ENCODE results near the gene HSPA1A. TPM values are rescaled to one million over a fixed set of nuclear protein-coding genes. Genes with fewer than 3 reads are reported as not detected.
A peak's percentile ranks its signal among the peaks of the same experiment; 100 is the strongest.

The HSPA1A gene
- total RNA-seq (100 to 1,000 TPM; 221 to 541 TPM), polyA plus RNA-seq (ENCODE audit: insufficient read length in 2 of 2) (100 to 1,000 TPM; 117 to 175 TPM)
- long read RNA-seq, donor 1, transcript HSPA1A-201 (1 exons, 2,483 nt), result major isoform, 78 of 78 reads
- long read RNA-seq, donor 1, partial matches to known transcripts, result 0 of 78 reads
- long read RNA-seq, donor 1, other reads (novel, unspliced or antisense), result 0 of 78 reads
- long read RNA-seq, donor 2, transcript HSPA1A-201 (1 exons, 2,483 nt), result major isoform, 28 of 28 reads
- long read RNA-seq, donor 2, partial matches to known transcripts, result 0 of 28 reads
- long read RNA-seq, donor 2, other reads (novel, unspliced or antisense), result 0 of 28 reads
- long read RNA-seq, donor 3, transcript HSPA1A-201 (1 exons, 2,483 nt), result major isoform, 27 of 27 reads
- long read RNA-seq, donor 3, partial matches to known transcripts, result 0 of 27 reads
- long read RNA-seq, donor 3, other reads (novel, unspliced or antisense), result 0 of 27 reads
- long read RNA-seq, donor 4, transcript HSPA1A-201 (1 exons, 2,483 nt), result major isoform, 37 of 47 reads
- long read RNA-seq, donor 4, partial matches to known transcripts, result 10 of 47 reads
- long read RNA-seq, donor 4, other reads (novel, unspliced or antisense), result 0 of 47 reads

GRCh38 chr6:31815025-31815838 is at the start of gene HSPA1A, which contains the start of gene HSPA1L:
TSS of gene HSPA1A (plus strand) at chr6:31815543. CDS start at chr6:31815757, 214 bp downstream.
TSS of gene HSPA1L (minus strand) at chr6:31815283. CDS start at chr6:31811972, 3,311 bp downstream.
- WGBS (ENCODE audit: insufficient coverage), result 0% methylated on average over 45 of the region's 56 CpGs
- H3K4me1 ChIP-seq (ENCODE audit: control insufficient read depth, insufficient read depth, low read length), result peaks cover 23% of the 10 kb centered on the region

GRCh38 chr6:31765559-31765909 is 49.8 kb upstream of the HSPA1A start:
- Histone ChIP-seq H3K27me3 (ENCODE audit: control insufficient read depth, insufficient read depth, low read length) (no peaks in the 10 kb centered on the region), H3K4me1 (ENCODE audit: control insufficient read depth, insufficient read depth, low read length) (peaks cover 31% of the 10 kb centered on the region), H3K9me3 (ENCODE audit: control insufficient read depth, insufficient read depth, low read length) (no peaks in the 10 kb centered on the region), H3K36me3 (ENCODE audit: control insufficient read depth, insufficient read depth, low read length) (peaks cover 24% of the 10 kb centered on the region), H3K4me3 (ENCODE audit: low read depth, low read length) (no peak overlapping the region), H3K27ac (ENCODE audit: low read depth, low read length) (no peak overlapping the region)
- no peak for DNase-seq (ENCODE audit: low read depth in 4 of 6, low spot score in 6 of 6)
- WGBS (ENCODE audit: insufficient coverage), result 78% methylated on average over 3 of the region's 9 CpGs

More at GRCh38 chr6:31815025-31815838, at the start of gene HSPA1A, which contains the start of gene HSPA1L:
- DNase-seq (ENCODE audit: low read depth in 4 of 6, low spot score in 6 of 6), result peak; percentile 93 to 99 (median 98)
- Histone ChIP-seq H3K27ac (ENCODE audit: low read depth, low read length) (peak within 1 kb of the TSS; percentile 100), H3K36me3 (ENCODE audit: control insufficient read depth, insufficient read depth, low read length) (peaks cover 8% of the 10 kb centered on the region), H3K27me3 (ENCODE audit: control insufficient read depth, insufficient read depth, low read length) (no peaks in the 10 kb centered on the region), H3K9me3 (ENCODE audit: control insufficient read depth, insufficient read depth, low read length) (no peaks in the 10 kb centered on the region), H3K4me3 (ENCODE audit: low read depth, low read length) (peak within 1 kb of the TSS; percentile 77)

DNA sequence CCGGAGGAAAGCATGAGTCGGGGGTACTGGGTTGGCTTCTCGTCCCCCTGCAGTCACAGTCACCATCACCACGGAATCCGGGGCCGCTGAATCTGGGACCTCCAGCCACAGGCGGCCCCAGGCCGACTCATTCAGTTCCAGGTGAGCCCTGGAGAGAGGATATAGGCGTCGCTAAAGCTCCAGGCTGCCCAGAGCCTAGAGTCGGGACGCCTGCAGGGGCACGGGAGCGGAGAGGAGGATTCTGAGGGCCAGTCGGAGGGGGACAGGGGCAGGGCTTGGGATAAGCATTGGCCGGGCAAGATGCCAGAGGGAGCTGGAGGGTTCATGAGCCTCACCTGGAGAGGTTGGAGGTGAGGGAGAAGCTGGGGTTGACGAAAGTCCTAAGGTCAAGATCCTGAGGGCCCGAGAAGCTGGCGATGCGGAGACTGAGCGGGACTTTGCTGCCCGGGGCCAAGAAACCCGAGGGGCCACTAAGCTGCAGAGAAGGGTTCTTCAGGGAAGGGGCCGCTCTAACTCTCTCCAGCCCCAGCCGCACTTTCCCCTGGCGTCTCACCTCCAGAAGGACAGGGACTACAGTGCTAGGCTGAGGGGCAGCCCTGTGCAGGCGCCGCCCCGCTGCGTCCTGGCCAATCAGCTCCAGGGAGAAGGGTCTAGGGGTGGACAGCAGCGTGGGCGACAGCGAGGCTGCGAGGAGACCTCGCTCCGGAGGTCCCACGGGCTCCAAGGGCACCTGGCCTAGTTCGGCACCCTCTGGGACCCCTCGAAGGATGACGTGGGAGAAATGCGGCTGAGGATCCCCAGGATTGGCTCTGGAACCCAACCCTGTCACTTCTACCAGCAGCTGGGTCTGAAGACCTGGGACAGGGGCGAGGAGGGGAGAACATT is 49.2 kb upstream of the HSPA1A start:
- peak overlapping the region; percentile 34 for H3K4me3 ChIP-seq (ENCODE audit: low read depth, low read length)
- H3K36me3 ChIP-seq (ENCODE audit: control insufficient read depth, insufficient read depth, low read length), result peaks cover 22% of the 10 kb centered on the region
- 30% methylated on average over 34 of the region's 42 CpGs for WGBS (ENCODE audit: insufficient coverage)
- peaks cover 31% of the 10 kb centered on the region for H3K4me1 ChIP-seq (ENCODE audit: control insufficient read depth, insufficient read depth, low read length)
- no peaks in the 10 kb centered on the region for H3K27me3 ChIP-seq (ENCODE audit: control insufficient read depth, insufficient read depth, low read length)
- H3K27ac ChIP-seq (ENCODE audit: low read depth, low read length), result no peak overlapping the region
- no peaks in the 10 kb centered on the region for H3K9me3 ChIP-seq (ENCODE audit: control insufficient read depth, insufficient read depth, low read length)
- peak in 2 of 6 donors; percentile 34 to 40 for DNase-seq (ENCODE audit: low read depth in 4 of 6, low spot score in 6 of 6)

DNA sequence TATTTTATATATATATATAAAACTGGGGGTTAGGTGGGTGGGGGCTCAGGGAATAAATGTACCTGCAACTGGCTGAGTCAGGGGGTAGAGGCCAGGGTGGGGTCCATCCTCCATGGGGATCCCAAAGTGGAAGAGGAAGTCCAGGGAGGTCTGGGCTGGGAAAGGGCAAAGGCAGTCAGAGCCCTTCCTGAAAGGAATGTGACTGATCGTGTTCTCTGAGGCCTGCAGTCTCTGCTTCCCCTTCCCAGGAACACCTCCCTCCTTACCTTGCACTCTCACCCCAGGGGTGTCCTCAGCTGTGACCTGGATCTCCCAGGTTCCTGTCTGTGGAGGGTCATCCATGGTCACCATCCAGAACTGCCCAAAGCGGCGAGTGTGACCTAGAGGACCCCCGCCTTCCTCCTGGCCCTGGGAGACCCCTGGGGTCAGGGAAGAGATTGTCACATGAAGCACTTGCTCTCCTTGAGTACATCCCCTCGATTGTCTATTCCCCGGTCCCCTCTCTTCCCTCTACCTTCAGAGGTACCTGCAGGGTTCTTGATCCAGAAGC is 48.2 kb upstream of the HSPA1A start:
- Histone ChIP-seq H3K4me1 (ENCODE audit: control insufficient read depth, insufficient read depth, low read length) (peaks cover 31% of the 10 kb centered on the region), H3K36me3 (ENCODE audit: control insufficient read depth, insufficient read depth, low read length) (peaks cover 16% of the 10 kb centered on the region), H3K27me3 (ENCODE audit: control insufficient read depth, insufficient read depth, low read length) (no peaks in the 10 kb centered on the region), H3K27ac (ENCODE audit: low read depth, low read length) (no peak overlapping the region), H3K9me3 (ENCODE audit: control insufficient read depth, insufficient read depth, low read length) (no peaks in the 10 kb centered on the region), H3K4me3 (ENCODE audit: low read depth, low read length) (no peak overlapping the region)
- DNase-seq (ENCODE audit: low read depth in 4 of 6, low spot score in 6 of 6), result no peak
- 100% methylated on average over 5 of the region's 6 CpGs for WGBS (ENCODE audit: insufficient coverage)

GRCh38 chr6:31768363-31769257 is 46.7 kb upstream of the HSPA1A start:
- Histone ChIP-seq H3K4me1 (ENCODE audit: control insufficient read depth, insufficient read depth, low read length) (peaks cover 25% of the 10 kb centered on the region), H3K27me3 (ENCODE audit: control insufficient read depth, insufficient read depth, low read length) (no peaks in the 10 kb centered on the region), H3K9me3 (ENCODE audit: control insufficient read depth, insufficient read depth, low read length) (no peaks in the 10 kb centered on the region), H3K36me3 (ENCODE audit: control insufficient read depth, insufficient read depth, low read length) (peaks cover 9% of the 10 kb centered on the region), H3K27ac (ENCODE audit: low read depth, low read length) (no peak overlapping the region), H3K4me3 (ENCODE audit: low read depth, low read length) (no peak overlapping the region)
- no peak for DNase-seq (ENCODE audit: low read depth in 4 of 6, low spot score in 6 of 6)
- WGBS (ENCODE audit: insufficient coverage), result 88% methylated on average over 13 of the region's 18 CpGs

- no peak overlapping the region for H3K27ac ChIP-seq (ENCODE audit: low read depth, low read length)
- no peak overlapping the region for H3K4me3 ChIP-seq (ENCODE audit: low read depth, low read length)
- no peaks in the 10 kb centered on the region for H3K9me3 ChIP-seq (ENCODE audit: control insufficient read depth, insufficient read depth, low read length)
- H3K36me3 ChIP-seq (ENCODE audit: control insufficient read depth, insufficient read depth, low read length), result peaks cover 9% of the 10 kb centered on the region
- no peak for DNase-seq (ENCODE audit: low read depth in 4 of 6, low spot score in 6 of 6)
- 58% methylated on average over 7 of the region's 12 CpGs for WGBS (ENCODE audit: insufficient coverage)
- H3K4me1 ChIP-seq (ENCODE audit: control insufficient read depth, insufficient read depth, low read length), result peaks cover 17% of the 10 kb centered on the region
- H3K27me3 ChIP-seq (ENCODE audit: control insufficient read depth, insufficient read depth, low read length), result no peaks in the 10 kb centered on the region
These were observed 45.5 kb upstream of the HSPA1A start for GRCh38 chr6:31769684-31770371.

GRCh38 chr6:31770860-31771259 is 44.5 kb upstream of the HSPA1A start:
- H3K27me3 ChIP-seq (ENCODE audit: control insufficient read depth, insufficient read depth, low read length), result no peaks in the 10 kb centered on the region
- H3K4me1 ChIP-seq (ENCODE audit: control insufficient read depth, insufficient read depth, low read length), result peaks cover 12% of the 10 kb centered on the region
- no peak overlapping the region for H3K4me3 ChIP-seq (ENCODE audit: low read depth, low read length)
- H3K36me3 ChIP-seq (ENCODE audit: control insufficient read depth, insufficient read depth, low read length), result peaks cover 10% of the 10 kb centered on the region
- no peak overlapping the region for H3K27ac ChIP-seq (ENCODE audit: low read depth, low read length)
- no CpG with 5 or more reads among the region's 2 CpGs for WGBS (ENCODE audit: insufficient coverage)
- no peak for DNase-seq (ENCODE audit: low read depth in 4 of 6, low spot score in 6 of 6)
- H3K9me3 ChIP-seq (ENCODE audit: control insufficient read depth, insufficient read depth, low read length), result no peaks in the 10 kb centered on the region

- H3K27ac ChIP-seq (ENCODE audit: low read depth, low read length), result no peak overlapping the region
- H3K9me3 ChIP-seq (ENCODE audit: control insufficient read depth, insufficient read depth, low read length), result no peaks in the 10 kb centered on the region
- 0% methylated on average over 1 of the region's 4 CpGs for WGBS (ENCODE audit: insufficient coverage)
- DNase-seq (ENCODE audit: low read depth in 4 of 6, low spot score in 6 of 6), result no peak
- H3K4me1 ChIP-seq (ENCODE audit: control insufficient read depth, insufficient read depth, low read length), result peaks cover 10% of the 10 kb centered on the region
- H3K27me3 ChIP-seq (ENCODE audit: control insufficient read depth, insufficient read depth, low read length), result no peaks in the 10 kb centered on the region
- H3K4me3 ChIP-seq (ENCODE audit: low read depth, low read length), result no peak overlapping the region
- peaks cover 15% of the 10 kb centered on the region for H3K36me3 ChIP-seq (ENCODE audit: control insufficient read depth, insufficient read depth, low read length)
These were observed 43.4 kb upstream of the HSPA1A start for GRCh38 chr6:31771992-31772358.

All from spinal cord (tissue), 10 donors.